Measurements from ENCODE around the gene HAAO.
"Not testable (repeated sequence)": the region's sequence is repeated elsewhere in the genome, so short reads cannot be mapped to it uniquely, and the experiment has no call there.

HAAO gene

GRCh38 chr2:42792583-42793333 is at the start of gene HAAO:
HAAO (minus strand) TSS chr2:42792583; CDS start chr2:42792536, 47 bp downstream.
- peak within 1 kb of the TSS; percentile 65 to 82 for H3K4me3 ChIP-seq (ENCODE audit: low read depth in 1 of 2, low read length in 2 of 2)
- no peaks in the 10 kb centered on the region for H3K27me3 ChIP-seq (ENCODE audit: low read depth, low read length)
- peaks cover 4 to 17% of the 10 kb centered on the region in 2 donors for H3K4me1 ChIP-seq (ENCODE audit: control insufficient read depth in 1 of 2, insufficient read depth in 2 of 2, low read length in 2 of 2)
- H3K36me3 ChIP-seq (ENCODE audit: control insufficient read depth in 1 of 2, insufficient read depth in 2 of 2, low read length in 2 of 2): no peaks in the 10 kb centered on the region
- no peaks in the 10 kb centered on the region for H3K9me3 ChIP-seq (ENCODE audit: control insufficient read depth in 1 of 2, low read length in 2 of 2)
- peak within 1 kb of the TSS; percentile 52 for H3K27ac ChIP-seq (ENCODE audit: low read length)

- H3K27me3 ChIP-seq (ENCODE audit: low read depth, low read length): no peaks in the 10 kb centered on the region
- H3K4me1 ChIP-seq (ENCODE audit: control insufficient read depth in 1 of 2, insufficient read depth in 2 of 2, low read length in 2 of 2): peaks cover 13 to 25% of the 10 kb centered on the region in 2 donors
- no peak overlapping the region for H3K27ac ChIP-seq (ENCODE audit: low read length)
- H3K36me3 ChIP-seq (ENCODE audit: control insufficient read depth in 1 of 2, insufficient read depth in 2 of 2, low read length in 2 of 2): no peaks in the 10 kb centered on the region
- H3K4me3 ChIP-seq (ENCODE audit: low read depth in 1 of 2, low read length in 2 of 2): no peak overlapping the region
- no peaks in the 10 kb centered on the region for H3K9me3 ChIP-seq (ENCODE audit: control insufficient read depth in 1 of 2, low read length in 2 of 2)
These were observed 49.0 kb upstream of the HAAO start for GRCh38 chr2:42841344-42841743.

DNA sequence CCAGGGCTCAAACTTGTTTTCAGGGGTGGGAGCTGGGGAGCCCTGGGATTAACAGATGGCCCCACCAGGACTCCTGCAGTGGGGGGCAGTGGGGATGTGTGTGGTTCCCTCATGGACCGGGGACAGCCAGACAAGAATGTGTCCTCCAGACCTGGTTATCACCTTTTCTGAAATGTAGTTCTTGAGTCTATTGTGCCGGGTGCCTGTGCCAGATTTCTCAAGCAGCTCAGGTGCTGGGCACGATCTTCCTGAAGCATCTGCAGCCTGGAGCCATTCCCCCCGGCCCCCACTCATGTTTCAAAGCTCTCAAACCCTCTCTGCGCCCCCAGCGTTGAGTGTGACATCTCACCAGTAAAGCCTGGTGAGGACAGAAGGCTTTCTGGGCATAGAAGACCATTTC is 48.4 kb upstream of the HAAO start:
- Histone ChIP-seq H3K4me3 (ENCODE audit: low read depth in 1 of 2, low read length in 2 of 2) (no peak overlapping the region), H3K9me3 (ENCODE audit: control insufficient read depth in 1 of 2, low read length in 2 of 2) (no peaks in the 10 kb centered on the region), H3K4me1 (ENCODE audit: control insufficient read depth in 1 of 2, insufficient read depth in 2 of 2, low read length in 2 of 2) (peaks cover 10 to 21% of the 10 kb centered on the region in 2 donors), H3K36me3 (ENCODE audit: control insufficient read depth in 1 of 2, insufficient read depth in 2 of 2, low read length in 2 of 2) (no peaks in the 10 kb centered on the region), H3K27me3 (ENCODE audit: low read depth, low read length) (no peaks in the 10 kb centered on the region), H3K27ac (ENCODE audit: low read length) (no peak overlapping the region)

GRCh38 chr2:42839809-42840501 is 47.6 kb upstream of the HAAO start:
- Histone ChIP-seq H3K36me3 (ENCODE audit: control insufficient read depth in 1 of 2, insufficient read depth in 2 of 2, low read length in 2 of 2) (no peaks in the 10 kb centered on the region), H3K9me3 (ENCODE audit: control insufficient read depth in 1 of 2, low read length in 2 of 2) (no peaks in the 10 kb centered on the region), H3K4me3 (ENCODE audit: low read depth in 1 of 2, low read length in 2 of 2) (no peak overlapping the region), H3K4me1 (ENCODE audit: control insufficient read depth in 1 of 2, insufficient read depth in 2 of 2, low read length in 2 of 2) (peaks cover 4 to 13% of the 10 kb centered on the region in 2 donors), H3K27ac (ENCODE audit: low read length) (no peak overlapping the region), H3K27me3 (ENCODE audit: low read depth, low read length) (no peaks in the 10 kb centered on the region)

- Histone ChIP-seq H3K9me3 (ENCODE audit: control insufficient read depth in 1 of 2, low read length in 2 of 2) (no peaks in the 10 kb centered on the region), H3K4me3 (ENCODE audit: low read depth in 1 of 2, low read length in 2 of 2) (no peak overlapping the region), H3K27me3 (ENCODE audit: low read depth, low read length) (no peaks in the 10 kb centered on the region), H3K27ac (ENCODE audit: low read length) (no peak overlapping the region), H3K4me1 (ENCODE audit: control insufficient read depth in 1 of 2, insufficient read depth in 2 of 2, low read length in 2 of 2) (peaks cover 0 to 6% of the 10 kb centered on the region in 2 donors), H3K36me3 (ENCODE audit: control insufficient read depth in 1 of 2, insufficient read depth in 2 of 2, low read length in 2 of 2) (no peaks in the 10 kb centered on the region)
These were observed 45.8 kb upstream of the HAAO start for GRCh38 chr2:42838133-42838532.

GRCh38 chr2:42835577-42836371 is 43.4 kb upstream of the HAAO start:
- no peak overlapping the region for H3K4me3 ChIP-seq (ENCODE audit: low read depth in 1 of 2, low read length in 2 of 2)
- H3K36me3 ChIP-seq (ENCODE audit: control insufficient read depth in 1 of 2, insufficient read depth in 2 of 2, low read length in 2 of 2): no peaks in the 10 kb centered on the region
- H3K27ac ChIP-seq (ENCODE audit: low read length): peak overlapping the region; percentile 60
- H3K27me3 ChIP-seq (ENCODE audit: low read depth, low read length): no peaks in the 10 kb centered on the region
- H3K9me3 ChIP-seq (ENCODE audit: control insufficient read depth in 1 of 2, low read length in 2 of 2): no peaks in the 10 kb centered on the region
- peaks cover 0 to 6% of the 10 kb centered on the region in 2 donors for H3K4me1 ChIP-seq (ENCODE audit: control insufficient read depth in 1 of 2, insufficient read depth in 2 of 2, low read length in 2 of 2)

- no peak overlapping the region for H3K27ac ChIP-seq (ENCODE audit: low read length)
- H3K36me3 ChIP-seq (ENCODE audit: control insufficient read depth in 1 of 2, insufficient read depth in 2 of 2, low read length in 2 of 2): no peaks in the 10 kb centered on the region
- H3K27me3 ChIP-seq (ENCODE audit: low read depth, low read length): no peaks in the 10 kb centered on the region
- H3K9me3 ChIP-seq (ENCODE audit: control insufficient read depth in 1 of 2, low read length in 2 of 2): no peaks in the 10 kb centered on the region
- H3K4me1 ChIP-seq (ENCODE audit: control insufficient read depth in 1 of 2, insufficient read depth in 2 of 2, low read length in 2 of 2): peaks cover 0 to 3% of the 10 kb centered on the region in 2 donors
- H3K4me3 ChIP-seq (ENCODE audit: low read depth in 1 of 2, low read length in 2 of 2): no peak overlapping the region
These were observed 41.8 kb upstream of the HAAO start for GRCh38 chr2:42834161-42834560.

- peaks cover 10 to 11% of the 10 kb centered on the region in 2 donors for H3K4me1 ChIP-seq (ENCODE audit: control insufficient read depth in 1 of 2, insufficient read depth in 2 of 2, low read length in 2 of 2)
- H3K4me3 ChIP-seq (ENCODE audit: low read depth in 1 of 2, low read length in 2 of 2): no peak overlapping the region
- H3K9me3 ChIP-seq (ENCODE audit: control insufficient read depth in 1 of 2, low read length in 2 of 2): no peaks in the 10 kb centered on the region
- H3K36me3 ChIP-seq (ENCODE audit: control insufficient read depth in 1 of 2, insufficient read depth in 2 of 2, low read length in 2 of 2): no peaks in the 10 kb centered on the region
- H3K27me3 ChIP-seq (ENCODE audit: low read depth, low read length): no peaks in the 10 kb centered on the region
- no peak overlapping the region for H3K27ac ChIP-seq (ENCODE audit: low read length)
These were observed 39.9 kb upstream of the HAAO start for GRCh38 chr2:42832289-42832634.

DNA sequence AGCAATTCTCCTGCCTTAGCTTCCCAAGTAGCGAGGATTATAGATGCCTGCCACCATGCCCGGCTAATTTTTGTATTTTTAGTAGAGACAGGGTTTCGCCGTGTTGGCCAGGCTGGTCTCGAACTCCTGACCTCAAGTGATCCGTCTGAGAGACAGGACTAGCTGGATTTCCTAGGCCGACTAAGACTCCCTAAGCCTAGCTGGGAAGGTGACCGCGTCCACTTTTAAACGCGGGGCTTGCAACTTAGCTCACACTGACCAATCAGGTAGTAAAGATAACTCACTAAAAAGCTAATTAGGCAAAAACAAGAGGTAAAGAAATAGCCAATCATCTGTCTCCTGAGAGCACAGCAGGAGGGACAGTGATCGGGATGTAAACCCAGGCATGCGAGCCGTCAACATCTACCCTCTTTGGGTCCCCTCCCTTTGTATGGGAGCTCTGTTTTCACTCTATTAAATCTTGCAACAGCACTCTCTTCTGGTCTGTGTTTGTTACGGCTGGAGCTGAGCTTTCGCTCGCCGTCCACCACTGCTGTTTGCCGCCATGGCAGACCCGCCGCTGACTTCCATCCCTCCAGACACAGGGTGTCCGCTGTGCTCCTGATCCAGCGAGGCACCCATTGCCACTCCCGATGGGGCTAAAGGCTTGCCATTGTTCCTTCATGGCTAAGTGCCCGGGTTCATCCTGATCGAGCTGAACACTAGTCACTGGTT is 39.3 kb upstream of the HAAO start:
- H3K27ac ChIP-seq (ENCODE audit: low read length); H3K9me3 ChIP-seq (ENCODE audit: control insufficient read depth in 1 of 2, low read length in 2 of 2); H3K27me3 ChIP-seq (ENCODE audit: low read depth, low read length); H3K36me3 ChIP-seq (ENCODE audit: control insufficient read depth in 1 of 2, insufficient read depth in 2 of 2, low read length in 2 of 2); H3K4me3 ChIP-seq (ENCODE audit: low read depth in 1 of 2, low read length in 2 of 2): not testable (repeated sequence)
- H3K4me1 ChIP-seq (ENCODE audit: control insufficient read depth in 1 of 2, insufficient read depth in 2 of 2, low read length in 2 of 2): peaks cover 10 to 11% of the 10 kb centered on the region in 2 donors

- Histone ChIP-seq H3K4me1 (ENCODE audit: control insufficient read depth in 1 of 2, insufficient read depth in 2 of 2, low read length in 2 of 2) (peaks cover 10 to 11% of the 10 kb centered on the region in 2 donors), H3K4me3 (ENCODE audit: low read depth in 1 of 2, low read length in 2 of 2) (no peak overlapping the region), H3K36me3 (ENCODE audit: control insufficient read depth in 1 of 2, insufficient read depth in 2 of 2, low read length in 2 of 2) (no peaks in the 10 kb centered on the region), H3K27me3 (ENCODE audit: low read depth, low read length) (no peaks in the 10 kb centered on the region), H3K27ac (ENCODE audit: low read length) (no peak overlapping the region), H3K9me3 (ENCODE audit: control insufficient read depth in 1 of 2, low read length in 2 of 2) (no peaks in the 10 kb centered on the region)
These were observed 38.7 kb upstream of the HAAO start for GRCh38 chr2:42830922-42831574.

Data from muscle layer of duodenum (tissue), 2 donors.